Tibial nerve (tissue), 4 donors: ENCODE results near the gene WDR87. TPM values are rescaled to one million over a fixed set of nuclear protein-coding genes. Genes with fewer than 3 reads are reported as not detected.
A peak's percentile ranks its signal among the peaks of the same experiment; 100 is the strongest.

Source experiments
- DNase-seq, 2 donors: peaks; one replicate each; pipeline ENCODE4 v3.0.0-alpha.2; 2019; ENCODE audit warnings: low spot score in 2 of 2
- H3K27ac ChIP-seq, 4 donors: fragments of 200-600 bp; sonication (generic) in 3 of 4; one replicate each; pipeline ENCODE4 v1.5.1; 2017 to 2019; ENCODE audit warnings: mild to moderate bottlenecking in 1 of 4
- H3K27me3 ChIP-seq, 2 donors: fragments of 200-600 bp; sonication (generic) in 1 of 2; one replicate each; pipeline versions ENCODE4 v1.5.1 to v1.6.0; 2017 to 2019
- H3K36me3 ChIP-seq, 3 donors: fragments of 200-600 bp; sonication (generic); one replicate each; pipeline ENCODE4 v1.5.1; 2018 to 2019
- H3K4me1 ChIP-seq, 4 donors: fragments of 200-600 bp; sonication (generic) in 3 of 4; one replicate each; pipeline ENCODE4 v1.5.1; 2017 to 2019
- H3K4me3 ChIP-seq, 4 donors: fragments of 200-600 bp; sonication (generic) in 3 of 4; one replicate each; pipeline ENCODE4 v1.5.1; 2017 to 2019; ENCODE audit warnings: mild to moderate bottlenecking in 1 of 4, moderate library complexity in 1 of 4
- H3K9me3 ChIP-seq, 4 donors: fragments of 200-600 bp; sonication (generic) in 3 of 4; one replicate each; pipeline ENCODE4 v1.5.1; 2017 to 2019
- CTCF ChIP-seq, 5 experiments: fragments of 200-600 bp in 3 of 5; fragments of 450-650 bp in 2 of 5; sonication (generic) in 3 of 5; IDR thresholded peaks; one replicate each; pipeline ENCODE4 v1.5.1; 2016 to 2019; ENCODE audit warnings: antibody characterized with exemption in 5 of 5, mild to moderate bottlenecking in 3 of 5, moderate library complexity in 2 of 5
- EP300 ChIP-seq, 2 donors: sonication (generic); formaldehyde crosslinking; IDR thresholded peaks; one replicate each; pipeline ENCODE4 v1.6.1; 2017; ENCODE audit warnings: antibody characterized with exemption in 2 of 2, mild to moderate bottlenecking in 1 of 2
- POLR2A ChIP-seq, 2 donors: fragments of 450-650 bp; IDR thresholded peaks; one replicate each; pipeline ENCODE4 v1.6.1; 2017; ENCODE audit warnings: antibody characterized with exemption in 2 of 2, mild to moderate bottlenecking in 2 of 2, moderate library complexity in 2 of 2
- WGBS, 2 donors: methylation state at CpG; one replicate each; pipeline ENCODE4 v1.1.5; 2018; 5-methylcytosine and 5-hydroxymethylcytosine counted together
- total RNA-seq, 4 donors: library from RNA; depleted of rRNA; stranded (reverse); fragments of >200 nt; gene quantifications; one replicate each; pipeline ENCODE4 v1.1.0, GENCODE V29; 2016

WDR87 gene
- total RNA-seq: not detected

- no peaks in the 10 kb centered on the region for H3K27me3 ChIP-seq
- no peaks in the 10 kb centered on the region for H3K9me3 ChIP-seq
- H3K27ac ChIP-seq: peak within 1 kb of the TSS in 3 of 4 donors; percentile 50 to 80 (median 76)
- H3K36me3 ChIP-seq: no peaks in the 10 kb centered on the region
- peak within 1 kb of the TSS; percentile 69 to 89 (median 83) for H3K4me3 ChIP-seq
- TF ChIP-seq CTCF (IDR thresholded peaks at IDR 0.05): no peak
- no peak for TF ChIP-seq EP300 (IDR thresholded peaks at IDR 0.05)
- no peak for TF ChIP-seq POLR2A (IDR thresholded peaks at IDR 0.05)
- DNase-seq: no peak
- peaks cover 0 to 21% (median 13%) of the 10 kb centered on the region in 4 donors for H3K4me1 ChIP-seq
- 8 to 10% methylated on average over 60 to 63 of the region's 63 CpGs for WGBS, 2 donors
These were observed at the start of gene WDR87 for GRCh38 chr19:37905946-37906868. TSS of gene WDR87 (minus strand) at chr19:37906594. CDS start at chr19:37898239, 8,355 bp downstream.

GRCh38 chr19:37955986-37956385, 49.6 kb upstream of the WDR87 start:
- peaks cover 0 to 3% (median 0%) of the 10 kb centered on the region in 4 donors for H3K4me1 ChIP-seq
- H3K4me3 ChIP-seq: no peak overlapping the region
- H3K9me3 ChIP-seq: peaks cover 0 to 5% (median under 1%) of the 10 kb centered on the region in 4 donors
- H3K27me3 ChIP-seq: no peaks in the 10 kb centered on the region
- H3K36me3 ChIP-seq: no peaks in the 10 kb centered on the region
- WGBS, 2 donors: 84 to 94% methylated on average over 8 of the region's 8 CpGs
- TF ChIP-seq EP300 (IDR thresholded peaks at IDR 0.05) (no peak), CTCF (IDR thresholded peaks at IDR 0.05) (no peak), POLR2A (IDR thresholded peaks at IDR 0.05) (no peak)
- H3K27ac ChIP-seq: no peak overlapping the region
- no peak for DNase-seq

GRCh38 chr19:37954421-37954874, 48.1 kb upstream of the WDR87 start:
- Histone ChIP-seq H3K9me3 (no peaks in the 10 kb centered on the region), H3K36me3 (no peaks in the 10 kb centered on the region), H3K4me1 (peaks cover 0 to 3% (median 0%) of the 10 kb centered on the region in 4 donors), H3K4me3 (no peak overlapping the region), H3K27ac (no peak overlapping the region), H3K27me3 (no peaks in the 10 kb centered on the region)
- WGBS, 2 donors: 63 to 68% methylated on average over 10 of the region's 10 CpGs
- DNase-seq: no peak
- TF ChIP-seq POLR2A (IDR thresholded peaks at IDR 0.05) (no peak), CTCF (IDR thresholded peaks at IDR 0.05) (no peak)

- Histone ChIP-seq H3K4me3 (no peak overlapping the region), H3K36me3 (no peaks in the 10 kb centered on the region), H3K27me3 (no peaks in the 10 kb centered on the region), H3K9me3 (no peaks in the 10 kb centered on the region), H3K27ac (no peak overlapping the region), H3K4me1 (peaks cover 0 to 3% (median 0%) of the 10 kb centered on the region in 4 donors)
- TF ChIP-seq EP300 (IDR thresholded peaks at IDR 0.05) (no peak), POLR2A (IDR thresholded peaks at IDR 0.05) (no peak), CTCF (IDR thresholded peaks at IDR 0.05) (no peak)
- WGBS, 2 donors: 48 to 60% methylated on average over 1 of the region's 1 CpG
- no peak for DNase-seq
These were observed 47.5 kb upstream of the WDR87 start for GRCh38 chr19:37953918-37954303.
